K562 (cell line): ENCODE results near the gene CNNM2.

Experiments used
- BRCA1 ChIP-seq, 2 experiments: fragments of 450-650 bp in 1 of 2; sonication (generic) in 1 of 2; formaldehyde crosslinking in 1 of 2; IDR thresholded peaks; 2 replicates each; pipeline versions ENCODE4 v1.5.0 to v1.6.1; 2017 to 2020; ENCODE audit warnings: mild to moderate bottlenecking in 1 of 2, missing genetic modification reagents in 1 of 2
- CBX1 ChIP-seq: sonication (generic); IDR thresholded peaks from 2 replicates; pipeline ENCODE4 v1.6.1; 2016; ENCODE audit warnings: antibody characterized with exemption, low read depth, mild to moderate bottlenecking
- CREB1 ChIP-seq, 2 experiments: sonication (generic) in 1 of 2; formaldehyde crosslinking in 1 of 2; IDR thresholded peaks; 2 replicates each; pipeline versions ENCODE4 v1.6.1 to v1.8.0; 2012 to 2022; ENCODE audit warnings: inconsistent platforms in 1 of 2, mild to moderate bottlenecking in 1 of 2, missing genetic modification reagents in 1 of 2, moderate library complexity in 1 of 2
- JUN ChIP-seq, 2 experiments: sonication (generic) in 1 of 2; formaldehyde crosslinking in 1 of 2; IDR thresholded peaks; 2 replicates each; pipeline versions ENCODE4 v1.6.1 to v1.8.0; 2012 to 2022; ENCODE audit warnings: borderline replicate concordance in 2 of 2, mild to moderate bottlenecking in 2 of 2, improper control_type of control experiment in 1 of 2, low read depth in 1 of 2, low read length in 1 of 2, missing genetic modification reagents in 1 of 2
- RAD21 ChIP-seq, 2 experiments: fragments of 250-450 bp in 1 of 2; fragments of 450-650 bp in 1 of 2; sonication (Bioruptor Pico) in 1 of 2; formaldehyde crosslinking in 1 of 2; IDR thresholded peaks in 1 of 2; conservative IDR thresholded peaks in 1 of 2; 2 replicates each; pipeline versions ENCODE4 v1.4.0 to v1.8.0; 2020 to 2022; ENCODE audit warnings: mild to moderate bottlenecking in 2 of 2, moderate library complexity in 1 of 2
- ZNF324 ChIP-seq: fragments of 250-450 bp; sonication (Bioruptor Pico); IDR thresholded peaks from 2 replicates; pipeline ENCODE4 v1.4.0; 2020; ENCODE audit warnings: mild to moderate bottlenecking
- TF ChIP-seq, protein P1 (sequence below): conservative IDR thresholded peaks from 2 replicates; pipeline ENCODE4 v1.6.1; 2011; ENCODE audit warnings: low read depth, mild to moderate bottlenecking, low read length; ENCODE audit not compliant: control insufficient read depth

DNA sequence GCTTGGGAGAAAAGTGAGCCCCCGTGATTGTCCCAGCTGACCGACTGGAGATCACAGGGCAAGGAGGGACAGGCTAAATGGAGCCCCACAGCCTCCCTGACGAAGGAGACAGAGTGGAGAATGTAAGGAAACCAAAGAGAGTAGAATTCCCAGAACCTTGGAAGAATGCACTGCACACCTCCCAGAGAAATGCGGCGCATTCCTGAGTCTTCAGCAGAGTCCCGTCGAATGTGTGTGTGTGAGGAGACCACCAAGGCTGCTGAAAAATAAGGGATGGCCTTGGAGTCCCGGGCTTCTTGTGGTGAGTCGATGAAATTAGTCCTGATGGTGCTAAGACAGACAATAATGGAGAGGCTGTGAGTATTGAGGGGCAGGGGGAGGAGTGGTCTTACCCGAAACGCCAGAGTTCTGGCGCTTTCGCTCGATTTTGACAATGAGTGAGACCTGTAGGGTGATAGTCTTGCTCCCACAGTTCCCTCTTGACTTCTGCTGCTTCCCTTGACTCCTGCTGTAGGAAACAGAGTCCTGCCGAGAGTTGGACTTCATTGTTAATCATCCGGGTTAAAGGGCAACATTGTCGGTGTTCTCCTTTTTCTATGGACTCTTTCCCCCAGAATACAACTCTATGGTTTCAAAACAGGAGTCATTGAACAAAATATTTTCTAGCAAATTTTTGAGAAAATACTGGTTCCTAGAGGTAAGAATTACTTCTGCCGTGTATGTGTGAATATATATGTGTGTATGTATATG, 103.2 kb downstream of the CNNM2 start:
- TF ChIP-seq, protein P1, sequence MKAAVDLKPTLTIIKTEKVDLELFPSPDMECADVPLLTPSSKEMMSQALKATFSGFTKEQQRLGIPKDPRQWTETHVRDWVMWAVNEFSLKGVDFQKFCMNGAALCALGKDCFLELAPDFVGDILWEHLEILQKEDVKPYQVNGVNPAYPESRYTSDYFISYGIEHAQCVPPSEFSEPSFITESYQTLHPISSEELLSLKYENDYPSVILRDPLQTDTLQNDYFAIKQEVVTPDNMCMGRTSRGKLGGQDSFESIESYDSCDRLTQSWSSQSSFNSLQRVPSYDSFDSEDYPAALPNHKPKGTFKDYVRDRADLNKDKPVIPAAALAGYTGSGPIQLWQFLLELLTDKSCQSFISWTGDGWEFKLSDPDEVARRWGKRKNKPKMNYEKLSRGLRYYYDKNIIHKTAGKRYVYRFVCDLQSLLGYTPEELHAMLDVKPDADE: no peak
- TF ChIP-seq RAD21 (CRISPR knock-in tag; conservative IDR thresholded peaks at IDR 0.05 in 1 of 2, IDR thresholded peaks at IDR 0.05 in 1 of 2) (no peak), CREB1 (IDR thresholded peaks at IDR 0.05) (no peak), CREB1 (CRISPR knock-in tag; IDR thresholded peaks at IDR 0.05) (no peak), BRCA1 (IDR thresholded peaks at IDR 0.05) (no peak), BRCA1 (CRISPR knock-in tag; IDR thresholded peaks at IDR 0.05) (no peak), CBX1 (no peak), ZNF324 (no peak), JUN (IDR thresholded peaks at IDR 0.05; ENCODE audit: borderline replicate concordance, low read depth, low read length) (no peak), JUN (CRISPR knock-in tag; IDR thresholded peaks at IDR 0.05; ENCODE audit: borderline replicate concordance) (no peak)
